Endothelial cell of umbilical vein (primary cell): ENCODE data around the gene CMTM6. TPM values are rescaled to one million over a fixed set of nuclear protein-coding genes. Genes with fewer than 3 reads are reported as not detected.

ENCODE experiments used
- BruUV-seq: library from RNA; stranded (reverse); fragments of 400-500 nt; replicated peaks from 2 replicates; lab custom pipeline; 2021; lab: Mats Ljungman, UMichigan
- CTCF ChIA-PET: fragments of 300-600, 350-600 bp; sonication (Branson Sonifier 250); formaldehyde crosslinking; loops from one replicate; lab custom pipeline; 2021; ENCODE audit warnings: antibody characterized with exemption, inconsistent platforms; lab: Charles Lee
- POLR2A ChIA-PET: fragments of 300-600, 350-600 bp; sonication (Branson Sonifier 250); formaldehyde crosslinking; loops from one replicate; lab custom pipeline; 2021; ENCODE audit warnings: antibody characterized with exemption, inconsistent platforms; lab: Charles Lee
- DNase-seq: peaks from one replicate; pipeline ENCODE4 v3.0.0-alpha.2; 2011; ENCODE audit warnings: low read depth, low spot score
- FAIRE-seq: peaks from 2 replicates; lab custom pipeline; 2011; peaks lifted over from hg19 to GRCh38; lab: Jason Lieb, UNC
- H2AFZ ChIP-seq: 2 replicates; pipeline ENCODE4 v1.6.0; 2012; ENCODE audit warnings: low read depth, low read length, control low read depth, inconsistent platforms
- H3K27ac ChIP-seq: 2 replicates; pipeline ENCODE4 v1.5.1; 2011; ENCODE audit warnings: low read depth, mild to moderate bottlenecking, control low read depth, low read length, moderate library complexity; ENCODE audit not compliant: insufficient read depth
- H3K27me3 ChIP-seq, 2 experiments: 2 replicates each; pipeline versions ENCODE4 v1.6.0 to v1.6.1; 2011; ENCODE audit warnings: low read length in 2 of 2, mixed read lengths in 1 of 2; ENCODE audit not compliant: control insufficient read depth in 2 of 2, insufficient read depth in 2 of 2
- H3K36me3 ChIP-seq, 2 experiments: 2 replicates in 1 of 2; 3 replicates in 1 of 2; pipeline ENCODE4 v1.5.1; 2011; ENCODE audit warnings: low read length in 2 of 2, mild to moderate bottlenecking in 1 of 2, moderate library complexity in 1 of 2; ENCODE audit not compliant: control insufficient read depth in 2 of 2, insufficient read depth in 2 of 2; ENCODE audit errors: extremely low read depth in 1 of 2
- H3K4me1 ChIP-seq: 3 replicates; pipeline ENCODE4 v1.5.1; 2011; ENCODE audit warnings: mild to moderate bottlenecking, low read length; ENCODE audit not compliant: control insufficient read depth, insufficient read depth; ENCODE audit errors: extremely low read depth
- H3K4me2 ChIP-seq: 2 replicates; pipeline ENCODE4 v1.6.1; 2011; ENCODE audit warnings: low read length, control low read depth, mixed read lengths; ENCODE audit not compliant: insufficient read depth
- H3K4me3 ChIP-seq, 3 experiments: fragments of 200-600 bp in 1 of 3; sonication (generic), shearing (Covaris generic) in 1 of 3; replicated peaks in 1 of 3; 2 replicates each; pipeline ENCODE4 v1.5.1; 2011 to 2016; ENCODE audit warnings: control low read depth in 3 of 3, low read length in 3 of 3, mild to moderate bottlenecking in 2 of 3, inconsistent platforms in 1 of 3, low read depth in 1 of 3, moderate library complexity in 1 of 3; ENCODE audit not compliant: insufficient read depth in 1 of 3
- H3K79me2 ChIP-seq: 2 replicates; pipeline ENCODE4 v1.6.0; 2012; ENCODE audit warnings: low read length, inconsistent platforms; ENCODE audit not compliant: control insufficient read depth, insufficient read depth
- H3K9ac ChIP-seq: replicated peaks from 2 replicates; pipeline ENCODE3; 2011; ENCODE audit warnings: low read length, control low read depth; ENCODE audit not compliant: insufficient read depth; ENCODE audit errors: extremely low read depth
- H3K9me1 ChIP-seq: replicated peaks from 3 replicates; pipeline ENCODE4 v1.6.0; 2011; ENCODE audit warnings: mild to moderate bottlenecking, low read length; ENCODE audit not compliant: control insufficient read depth, insufficient read depth; ENCODE audit errors: extremely low read depth
- H3K9me3 ChIP-seq: replicated peaks from 2 replicates; pipeline ENCODE4 v1.5.1; 2012; ENCODE audit warnings: low read length, inconsistent platforms; ENCODE audit not compliant: control insufficient read depth, insufficient read depth
- H4K20me1 ChIP-seq: replicated peaks from 2 replicates; pipeline ENCODE3; 2011; ENCODE audit warnings: mild to moderate bottlenecking, low read length; ENCODE audit not compliant: control insufficient read depth, insufficient read depth; ENCODE audit errors: extremely low read depth
- CTCF ChIP-seq, 2 donors: IDR thresholded peaks; 1 replicate in 1 of 2; 2 replicates in 1 of 2; pipeline ENCODE4 v1.5.1; 2011; ENCODE audit warnings: low read length in 2 of 2, mild to moderate bottlenecking in 2 of 2, moderate library complexity in 2 of 2, control low read depth in 1 of 2, inconsistent platforms in 1 of 2, low read depth in 1 of 2; ENCODE audit not compliant: insufficient read depth in 1 of 2; ENCODE audit errors: extremely low read depth in 1 of 2
- EZH2 ChIP-seq: IDR thresholded peaks from 2 replicates; pipeline ENCODE4 v1.6.1; 2012; ENCODE audit warnings: borderline replicate concordance, low read depth, mild to moderate bottlenecking, moderate library complexity, low read length, inconsistent platforms; ENCODE audit not compliant: severe bottlenecking
- FOS ChIP-seq: IDR thresholded peaks from 2 replicates; pipeline ENCODE4 v1.6.1; 2011; ENCODE audit warnings: mild to moderate bottlenecking, low read length, moderate library complexity, borderline replicate concordance; ENCODE audit not compliant: insufficient read depth
- GATA2 ChIP-seq: IDR thresholded peaks from 2 replicates; pipeline ENCODE4 v1.7.0; 2011; ENCODE audit warnings: low read depth, mild to moderate bottlenecking, moderate library complexity, mixed read lengths, low read length; ENCODE audit not compliant: insufficient read length, insufficient read depth
- JUN ChIP-seq: IDR thresholded peaks from 2 replicates; pipeline ENCODE4 v1.6.1; 2011; ENCODE audit warnings: borderline replicate concordance, low read depth; ENCODE audit not compliant: insufficient read length, insufficient read depth
- MAX ChIP-seq: IDR thresholded peaks from 2 replicates; pipeline ENCODE4 v1.6.1; 2011; ENCODE audit not compliant: insufficient read depth, insufficient read length
- MYC ChIP-seq: IDR thresholded peaks from one replicate; pipeline ENCODE4 v1.6.1; 2011; ENCODE audit warnings: mild to moderate bottlenecking, low read depth, low read length
- POLR2A ChIP-seq: IDR thresholded peaks from 2 replicates; pipeline ENCODE4 v1.6.1; 2012; ENCODE audit warnings: low read depth, mild to moderate bottlenecking, control low read depth, low read length
- POLR2AphosphoS5 ChIP-seq: IDR thresholded peaks from 2 replicates; pipeline ENCODE4 v1.6.1; 2012; ENCODE audit warnings: low read depth, mild to moderate bottlenecking, control low read depth, low read length, moderate library complexity; ENCODE audit not compliant: insufficient read depth
- dilution Hi-C: fragments of 300-500 bp; cut with MboI; formaldehyde crosslinking; loops from one replicate; pipeline ENCODE4 v1.15.0; 2019; ENCODE audit warnings: low sequenced_read_pairs; ENCODE audit not compliant: extremely low pct_ligation_motif_present
- intact Hi-C: fragments of 100-400 bp; cut with micrococcal nuclease; formaldehyde crosslinking; loops from one replicate; pipeline ENCODE4 v1.10.0; 2022
- polyA plus RNA-seq, 4 experiments: library from polyadenylated mRNA; depleted of rRNA in 3 of 4; stranded (reverse) in 3 of 4; unstranded in 1 of 4; fragments of >200 nt; gene quantifications; 2 replicates each; pipeline versions ENCODE4 v1.2.1 to v1.2.3, GENCODE V29; 2011 to 2012; ENCODE audit warnings: missing spikeins in 1 of 4
- total RNA-seq: library from RNA; stranded (reverse); gene quantifications from 2 replicates; pipeline ENCODE4 v1.2.3, GENCODE V29; 2021

Gene CMTM6
- total and polyA plus RNA-seq, 2 donors (not counting 3 experiments of a cell fraction or from before 2014, with no cell fraction given): 38.0 to 56.3 TPM

- H4K20me1 ChIP-seq: no peaks in the 10 kb centered on the region
- no peaks in the 10 kb centered on the region for H3K9me1 ChIP-seq
- FAIRE-seq (no peak), DNase-seq (no peak)
- no peaks in the 10 kb centered on the region for H3K79me2 ChIP-seq
- no peak overlapping the region for H2AFZ ChIP-seq
- TF ChIP-seq POLR2A: no peak
- TF ChIP-seq POLR2AphosphoS5: no peak
- TF ChIP-seq JUN: no peak
- no peak for TF ChIP-seq EZH2
- TF ChIP-seq MYC: no peak
- no peak for TF ChIP-seq FOS
- TF ChIP-seq GATA2: no peak
- no peak for TF ChIP-seq CTCF (IDR thresholded peaks at IDR 0.05; ENCODE audit: extremely low read depth in 1 of 2, insufficient read depth in 1 of 2, low read depth in 1 of 2, low read length in 2 of 2)
- TF ChIP-seq MAX: no peak
- no peak overlapping the region for H3K9ac ChIP-seq
- H3K4me3 ChIP-seq: no peak overlapping the region
- ChIA-PET CTCF (interaction anchor here (1.1 kb wide), 1 partner anchor 13 kb away, joined by 4 read pairs; no protein-coding TSS in a partner anchor), POLR2A (no interaction called here)
- no peak overlapping the region for H3K4me2 ChIP-seq
- peaks cover 3% of the 10 kb centered on the region in 2 experiments for H3K36me3 ChIP-seq
- H3K9me3 ChIP-seq: no peaks in the 10 kb centered on the region
- intact Hi-C loops (no loop called here), dilution Hi-C loops (no loop called here)
- peaks cover under 1% of the 10 kb centered on the region for H3K4me1 ChIP-seq
- H3K27ac ChIP-seq: no peak overlapping the region
- no peaks in the 10 kb centered on the region for H3K27me3 ChIP-seq
- BruUV-seq: no TSS peak
Measured at GRCh38 chr3:32482693-32483092, 20.0 kb downstream of the CMTM6 start.
